AG09309 (cell line): ENCODE results near the gene RASSF3.

Experiments
- DNase-seq: peaks from one replicate; pipeline ENCODE4 v3.0.0-alpha.2; 2010; ENCODE audit warnings: low read depth
- H3K4me3 ChIP-seq: 2 replicates; pipeline ENCODE4 v1.5.1; 2011; ENCODE audit warnings: mild to moderate bottlenecking, low read depth, low read length, moderate library complexity; ENCODE audit not compliant: control insufficient read depth
- TF ChIP-seq, protein P1 (sequence below): IDR thresholded peaks from 2 replicates; pipeline ENCODE4 v1.5.1; 2011; ENCODE audit warnings: mild to moderate bottlenecking, low read depth, low read length, inconsistent platforms; ENCODE audit not compliant: insufficient read depth, control insufficient read depth; ENCODE audit errors: missing control alignments

RASSF3 gene

GRCh38 chr12:64656429-64656828 is 46.1 kb downstream of the RASSF3 start:
- DNase-seq = no peak
- TF ChIP-seq, protein P1, sequence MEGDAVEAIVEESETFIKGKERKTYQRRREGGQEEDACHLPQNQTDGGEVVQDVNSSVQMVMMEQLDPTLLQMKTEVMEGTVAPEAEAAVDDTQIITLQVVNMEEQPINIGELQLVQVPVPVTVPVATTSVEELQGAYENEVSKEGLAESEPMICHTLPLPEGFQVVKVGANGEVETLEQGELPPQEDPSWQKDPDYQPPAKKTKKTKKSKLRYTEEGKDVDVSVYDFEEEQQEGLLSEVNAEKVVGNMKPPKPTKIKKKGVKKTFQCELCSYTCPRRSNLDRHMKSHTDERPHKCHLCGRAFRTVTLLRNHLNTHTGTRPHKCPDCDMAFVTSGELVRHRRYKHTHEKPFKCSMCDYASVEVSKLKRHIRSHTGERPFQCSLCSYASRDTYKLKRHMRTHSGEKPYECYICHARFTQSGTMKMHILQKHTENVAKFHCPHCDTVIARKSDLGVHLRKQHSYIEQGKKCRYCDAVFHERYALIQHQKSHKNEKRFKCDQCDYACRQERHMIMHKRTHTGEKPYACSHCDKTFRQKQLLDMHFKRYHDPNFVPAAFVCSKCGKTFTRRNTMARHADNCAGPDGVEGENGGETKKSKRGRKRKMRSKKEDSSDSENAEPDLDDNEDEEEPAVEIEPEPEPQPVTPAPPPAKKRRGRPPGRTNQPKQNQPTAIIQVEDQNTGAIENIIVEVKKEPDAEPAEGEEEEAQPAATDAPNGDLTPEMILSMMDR = no peak
- no peak overlapping the region for H3K4me3 ChIP-seq

DNA sequence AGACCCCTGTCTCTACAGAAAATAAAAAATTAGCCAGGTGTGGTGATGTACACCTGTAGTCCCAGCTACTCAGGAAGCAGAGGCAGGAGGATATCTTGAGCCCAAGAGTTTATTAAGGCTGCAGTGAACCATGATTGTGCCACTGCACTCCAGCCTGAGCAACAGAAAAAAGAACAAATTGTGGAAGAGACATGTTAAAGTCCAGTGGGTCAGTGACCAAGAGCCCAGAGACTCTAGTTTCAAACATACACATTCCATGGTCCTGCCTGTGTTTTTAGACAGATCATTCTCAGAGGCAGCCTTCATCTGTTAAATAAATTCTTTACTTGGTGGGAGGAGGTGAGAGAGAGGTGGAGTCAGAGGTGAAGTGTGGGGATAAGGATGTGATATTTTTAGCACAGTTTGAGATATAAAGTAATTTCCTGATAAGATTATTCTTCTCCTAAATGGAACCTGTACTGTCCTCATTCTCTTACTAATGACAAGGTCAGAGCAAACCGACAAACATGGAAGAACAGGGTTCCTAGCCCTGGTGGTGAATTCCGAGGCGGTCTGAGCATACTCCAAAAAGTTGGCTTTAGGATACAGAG is 48.7 kb downstream of the RASSF3 start:
- no peak for DNase-seq
- TF ChIP-seq, protein P1 = no peak
- H3K4me3 ChIP-seq = no peak overlapping the region

GRCh38 chr12:64660237-64661018 is 50.1 kb downstream of the RASSF3 start:
- TF ChIP-seq, protein P1 = no peak
- H3K4me3 ChIP-seq = no peak overlapping the region
- DNase-seq = no peak

GRCh38 chr12:64663015-64663414 is 52.7 kb downstream of the RASSF3 start:
- TF ChIP-seq, protein P1 = no peak
- no peak for DNase-seq
- no peak overlapping the region for H3K4me3 ChIP-seq

- TF ChIP-seq, protein P1 = no peak
- no peak for DNase-seq
- no peak overlapping the region for H3K4me3 ChIP-seq
Observed at GRCh38 chr12:64665514-64665913, 55.2 kb downstream of the RASSF3 start.

GRCh38 chr12:64666054-64666914 is 56.0 kb downstream of the RASSF3 start:
- no peak overlapping the region for H3K4me3 ChIP-seq
- no peak for DNase-seq

More at GRCh38 chr12:64666054-64666914, 56.0 kb downstream of the RASSF3 start:
- TF ChIP-seq, protein P1 = no peak
